Omental fat pad (tissue), 4 donors: ENCODE data around the gene RIMS4. TPM values are rescaled to one million over a fixed set of nuclear protein-coding genes. Genes with fewer than 3 reads are reported as not detected.

Experiments used
- ATAC-seq: fragments of 150-250 bp; one replicate; pipeline ENCODE4 v1.9.1; 2016; ENCODE audit warnings: mild to moderate bottlenecking, moderate library complexity; ENCODE audit not compliant: low FRiP score
- DNase-seq: peaks from one replicate; pipeline ENCODE4 v3.0.0-alpha.2; 2019; ENCODE audit warnings: low spot score
- CTCF ChIP-seq, 3 donors: fragments of 450-650 bp; IDR thresholded peaks; one replicate each; pipeline ENCODE4 v1.5.1; 2016 to 2017; ENCODE audit warnings: antibody characterized with exemption in 3 of 3, mild to moderate bottlenecking in 3 of 3, moderate library complexity in 2 of 3
- total RNA-seq, 4 donors: library from RNA; depleted of rRNA; stranded (reverse); fragments of >200 nt; gene quantifications; one replicate each; pipeline ENCODE4 v1.1.0, GENCODE V29; 2016

Gene RIMS4
- total RNA-seq, 4 donors from 2014 or later: 0.60 to 0.88 (median 0.72) TPM

GRCh38 chr20:44750081-44750805 lies 60.1 kb downstream of the RIMS4 start:
- no peak for TF ChIP-seq CTCF (IDR thresholded peaks at IDR 0.05)
- DNase-seq (no peak), ATAC-seq (no peak)

GRCh38 chr20:44748005-44748370 lies 62.4 kb downstream of the RIMS4 start:
- no peak for DNase-seq
- ATAC-seq: no peak
- no peak for TF ChIP-seq CTCF (IDR thresholded peaks at IDR 0.05)

GRCh38 chr20:44747166-44748004 lies 63.0 kb downstream of the RIMS4 start:
- peak; percentile 53 for ATAC-seq
- TF ChIP-seq CTCF (IDR thresholded peaks at IDR 0.05): peak in 1 of 3 donors; percentile 21

GRCh38 chr20:44746367-44747165 lies 63.8 kb downstream of the RIMS4 start:
- no peak for ATAC-seq
- no peak for DNase-seq
- TF ChIP-seq CTCF (IDR thresholded peaks at IDR 0.05): no peak

More at GRCh38 chr20:44747166-44748004, 63.0 kb downstream of the RIMS4 start:
- DNase-seq: peak; percentile 69

- DNase-seq (no peak), ATAC-seq (peak; percentile 77)
Measured at GRCh38 chr20:44745598-44746366, 64.6 kb downstream of the RIMS4 start, which contains the start of gene KCNK15. Gene KCNK15 (plus strand): TSS chr20:44745865. CDS start chr20:44745911, 46 bp downstream.

More at GRCh38 chr20:44745598-44746366, 64.6 kb downstream of the RIMS4 start, which contains the start of gene KCNK15:
- TF ChIP-seq CTCF (IDR thresholded peaks at IDR 0.05): no peak
